Neural cell (in vitro differentiated cells): Measurements from ENCODE around the gene PGM2L1. TPM values are rescaled to one million over a fixed set of nuclear protein-coding genes. Genes with fewer than 3 reads are reported as not detected.

ENCODE experiments used
- polyA plus RNA-seq: library from polyadenylated mRNA; depleted of rRNA; stranded (reverse); fragments of >200 nt; gene quantifications from 2 replicates; pipeline ENCODE4 v1.2.3, GENCODE V29; 2014
- small RNA-seq, 3 experiments: library from RNA; depleted of rRNA; stranded (forward); fragments of <200 nt; gene quantifications; one replicate each; pipeline ENCODE3, GENCODE V24; 2012

The PGM2L1 gene
- polyA plus RNA-seq, 1 donor from 2014 or later = 95.0 TPM

Small RNA genes within 50 kb of the gene (small RNA-seq; reads per million reads assigned to genes)
- gene MIR548AL = 0 to 0.97 (median 0.39) reads per million in 3 experiments

Other genes with a start within 250 kb of the PGM2L1 start
- gene C2CD3, start 227.4 kb downstream of the PGM2L1 start, polyA plus RNA-seq = 11.4 and 13.2 TPM in 2 replicates
- 49.5 and 59.4 TPM in 2 replicates for gene PPME1, start 227.1 kb downstream of the PGM2L1 start, polyA plus RNA-seq
- not detected in 2 replicates for gene P4HA3, start 86.8 kb downstream of the PGM2L1 start, polyA plus RNA-seq
- gene KCNE3, start 69.1 kb upstream of the PGM2L1 start, polyA plus RNA-seq = not detected in 2 replicates
- gene LIPT2, start 95.3 kb upstream of the PGM2L1 start, polyA plus RNA-seq = 3.9 and 11.3 TPM in 2 replicates
- 16.8 and 25.0 TPM in 2 replicates for gene POLD3, start 194.1 kb upstream of the PGM2L1 start, polyA plus RNA-seq